ENCODE data around the gene SDCBP2.

GRCh38 chr20:1269235-1269634 lies 59.7 kb downstream of the SDCBP2 start:
- no peak for TF ChIP-seq POLR2A (IDR thresholded peaks at IDR 0.05)
- no peak for TF ChIP-seq CTCF (IDR thresholded peaks at IDR 0.05)

Data from heart left ventricle (tissue), 13 donors.